Myometrial cell (primary cell): Measurements from ENCODE around the gene C9orf57. TPM values are rescaled to one million over a fixed set of nuclear protein-coding genes. Genes with fewer than 3 reads are reported as not detected.

Experiments
- total RNA-seq: library from RNA; depleted of rRNA; stranded (reverse); fragments of >200 nt; gene quantifications from 2 replicates; pipeline ENCODE4 v1.2.3, GENCODE V29; 2015

Gene C9orf57, protein sequence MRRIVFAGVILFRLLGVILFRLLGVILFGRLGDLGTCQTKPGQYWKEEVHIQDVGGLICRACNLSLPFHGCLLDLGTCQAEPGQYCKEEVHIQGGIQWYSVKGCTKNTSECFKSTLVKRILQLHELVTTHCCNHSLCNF
- not detected in 2 replicates for total RNA-seq

DNA sequence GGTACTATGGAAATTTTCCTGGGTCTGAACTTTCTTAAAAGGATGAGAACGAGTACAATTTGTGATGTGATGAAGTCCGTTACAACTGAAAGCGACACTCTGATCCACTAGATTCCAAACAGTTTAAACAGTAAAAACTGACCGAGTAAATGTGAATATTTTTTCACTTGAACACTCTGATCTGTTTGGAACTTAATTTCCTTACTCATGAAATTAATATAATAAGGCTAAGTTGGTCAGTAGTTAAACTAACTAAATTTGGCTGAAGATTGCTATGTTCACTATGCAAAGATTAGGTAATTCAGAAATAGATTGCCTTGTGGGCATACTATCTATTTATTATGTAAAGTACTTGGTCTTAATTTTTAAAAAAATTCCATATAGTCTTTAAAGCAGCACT lies at the start of gene C9orf57:
Gene C9orf57 (minus strand): TSS at position 101 of the 400 bp plus-strand sequence. CDS start 1,282 bp downstream, outside the sequence.

Other genes starting within 250 kb of the C9orf57 start
- 10.4 and 14.0 TPM in 2 replicates for gene ABHD17B, start 149.4 kb downstream of the C9orf57 start, total RNA-seq
- gene C9orf85, start 149.0 kb downstream of the C9orf57 start, total RNA-seq: 10.8 and 11.8 TPM in 2 replicates
- gene GDA, start 88.8 kb upstream of the C9orf57 start, total RNA-seq: 0.18 TPM in 1 of 2 replicates, not detected in the other